HCT116 (cell line): ENCODE results near the gene SERP1. TPM values are rescaled to one million over a fixed set of nuclear protein-coding genes. Genes with fewer than 3 reads are reported as not detected.

Experiments
- ATAC-seq: fragments of 200-7000 bp; cut with Tn5 transposase; 2 replicates; pipeline ENCODE4 v1.9.1; 2020; ENCODE audit warnings: mild to moderate bottlenecking, moderate library complexity
- BruUV-seq: library from RNA; stranded (reverse); fragments of 400-500 nt; replicated peaks from 2 replicates; lab custom pipeline; 2021; lab: Mats Ljungman, UMichigan
- CTCF ChIA-PET: fragments of 300-600 bp; sonication (Branson Sonifier 250); formaldehyde crosslinking; loops from one replicate; lab custom pipeline; 2021; ENCODE audit warnings: antibody characterized with exemption; lab: Charles Lee
- POLR2A ChIA-PET: fragments of 300-600, 350-600 bp; sonication (Branson Sonifier 250); formaldehyde crosslinking; loops from one replicate; lab custom pipeline; 2021; ENCODE audit warnings: antibody characterized with exemption; lab: Charles Lee
- RAD21 ChIA-PET, 2 experiments: fragments of 300-600 bp; sonication (Branson Sonifier 250); formaldehyde crosslinking; loops; one replicate each; lab custom pipeline; 2023; ENCODE audit warnings: low total read pairs in 2 of 2; ENCODE audit not compliant: uncharacterized antibody in 2 of 2, unreplicated experiment in 2 of 2, low non-redundant PET in 1 of 2; lab: Charles Lee
- DNase-seq: peaks from one replicate; pipeline ENCODE4 v3.0.0-alpha.2; 2010; ENCODE audit warnings: low read depth, low spot score
- H2AFZ ChIP-seq: fragments of 200-600 bp; shearing (Covaris generic), sonication (generic); 2 replicates; pipeline ENCODE4 v1.6.1; 2017; ENCODE audit warnings: low read depth, mixed run types, mixed read lengths, antibody characterized with exemption, low read length; ENCODE audit not compliant: poor library complexity, severe bottlenecking
- H3K27ac ChIP-seq: 2 replicates; pipeline ENCODE4 v1.5.1; 2012; ENCODE audit warnings: low read depth, low read length
- H3K27me3 ChIP-seq: fragments of 200-600 bp; sonication (generic); 2 replicates; pipeline ENCODE4 v1.6.1; 2016; ENCODE audit warnings: mixed run types, low read length, mixed read lengths; ENCODE audit not compliant: insufficient read depth
- H3K36me3 ChIP-seq, 2 experiments: fragments of 200-500 bp in 1 of 2; fragments of 200-600 bp in 1 of 2; sonication (Bioruptor generic) in 1 of 2; sonication (generic) in 1 of 2; 2 replicates each; pipeline versions ENCODE4 v1.5.1 to v1.6.1; 2014 to 2016; ENCODE audit warnings: low read length in 2 of 2, inconsistent platforms in 1 of 2, mixed read lengths in 1 of 2, mixed run types in 1 of 2; ENCODE audit not compliant: insufficient read depth in 2 of 2, control insufficient read depth in 1 of 2
- H3K4me1 ChIP-seq, 2 experiments: fragments of 200-600 bp in 1 of 2; sonication (generic) in 1 of 2; 2 replicates each; pipeline versions ENCODE4 v1.5.1 to v1.6.1; 2012 to 2017; ENCODE audit warnings: low read length in 2 of 2, inconsistent platforms in 1 of 2, mild to moderate bottlenecking in 1 of 2, mixed read lengths in 1 of 2, mixed run types in 1 of 2, moderate library complexity in 1 of 2; ENCODE audit not compliant: insufficient read depth in 2 of 2, control insufficient read depth in 1 of 2
- H3K4me2 ChIP-seq: fragments of 200-600 bp; sonication (generic); 2 replicates; pipeline ENCODE4 v1.6.1; 2017; ENCODE audit warnings: mixed run types, low read length, mixed read lengths
- H3K4me3 ChIP-seq, 2 experiments: fragments of 200-600 bp in 1 of 2; sonication (generic) in 1 of 2; replicated peaks in 1 of 2; 2 replicates each; pipeline ENCODE4 v1.5.1; 2011 to 2016; ENCODE audit warnings: low read length in 2 of 2, control low read depth in 1 of 2, low read depth in 1 of 2, mild to moderate bottlenecking in 1 of 2, mixed read lengths in 1 of 2, mixed run types in 1 of 2
- H3K79me2 ChIP-seq: fragments of 200-600 bp; sonication (generic); 2 replicates; pipeline ENCODE4 v1.6.1; 2017; ENCODE audit warnings: mild to moderate bottlenecking, mixed run types, low read length, moderate library complexity, mixed read lengths; ENCODE audit not compliant: insufficient read depth
- H3K9ac ChIP-seq: fragments of 200-600 bp; sonication (generic); 2 replicates; pipeline ENCODE4 v1.6.1; 2016; ENCODE audit warnings: low read length, mixed read lengths
- H3K9me2 ChIP-seq: fragments of 200-600 bp; sonication (generic), shearing (Covaris generic); 2 replicates; pipeline ENCODE4 v1.6.1; 2017; ENCODE audit warnings: mixed run types, mild to moderate bottlenecking, moderate library complexity; ENCODE audit not compliant: insufficient read depth
- H3K9me3 ChIP-seq, 2 experiments: fragments of 200-500 bp in 1 of 2; fragments of 200-600 bp in 1 of 2; sonication (Bioruptor generic) in 1 of 2; sonication (generic) in 1 of 2; 2 replicates each; pipeline ENCODE4 v1.6.1; 2014 to 2017; ENCODE audit warnings: low read length in 2 of 2, mixed read lengths in 2 of 2, inconsistent platforms in 1 of 2, low read depth in 1 of 2, mild to moderate bottlenecking in 1 of 2, mixed run types in 1 of 2, moderate library complexity in 1 of 2; ENCODE audit not compliant: control insufficient read depth in 1 of 2, insufficient read depth in 1 of 2
- H4K20me1 ChIP-seq: fragments of 200-600 bp; sonication (generic), shearing (Covaris generic); 2 replicates; pipeline ENCODE4 v1.6.1; 2017; ENCODE audit warnings: mixed run types, mild to moderate bottlenecking, moderate library complexity; ENCODE audit not compliant: insufficient read depth
- CBX3 ChIP-seq: IDR thresholded peaks from 2 replicates; pipeline ENCODE4 v1.6.1; 2012; ENCODE audit warnings: low read depth
- ELF1 ChIP-seq: IDR thresholded peaks from 2 replicates; pipeline ENCODE4 v1.6.1; 2012; ENCODE audit warnings: low read depth, borderline replicate concordance
- EZH2 ChIP-seq: fragments of 200-600 bp; sonication (generic); IDR thresholded peaks from 2 replicates; pipeline ENCODE4 v1.6.1; 2017; ENCODE audit warnings: antibody characterized with exemption, mixed run types
- FOSL1 ChIP-seq: IDR thresholded peaks from 2 replicates; pipeline ENCODE4 v1.6.1; 2012; ENCODE audit warnings: low read depth
- RAD21 ChIP-seq: IDR thresholded peaks from 2 replicates; pipeline ENCODE4 v1.6.1; 2012; ENCODE audit warnings: low read depth, mild to moderate bottlenecking
- ZFX ChIP-seq: fragments of 450-650 bp; IDR thresholded peaks from 2 replicates; pipeline ENCODE4 v1.6.1; 2017
- ZNF274 ChIP-seq: fragments of 200-500 bp; sonication (Bioruptor generic); IDR thresholded peaks from 2 replicates; pipeline ENCODE4 v1.6.1; 2014; ENCODE audit warnings: mild to moderate bottlenecking, low read depth, low read length, inconsistent platforms
- intact Hi-C: fragments of 100-400 bp; cut with micrococcal nuclease; formaldehyde crosslinking; loops from 2 replicates; pipeline ENCODE4 v1.10.0; 2022
- total RNA-seq: library from RNA; stranded (reverse); gene quantifications from one replicate; pipeline ENCODE4 v1.2.1, GENCODE V29; 2021; ENCODE audit not compliant: unreplicated experiment
- TF ChIP-seq, protein P1 (sequence below): IDR thresholded peaks from 2 replicates; pipeline ENCODE4 v1.6.1; 2011; ENCODE audit warnings: mild to moderate bottlenecking, low read length, moderate library complexity; ENCODE audit not compliant: insufficient replicate concordance; ENCODE audit errors: extremely low read depth
- TF ChIP-seq, protein P2 (sequence below): IDR thresholded peaks from 2 replicates; pipeline ENCODE4 v1.6.1; 2012
- TF ChIP-seq, protein P3 (sequence below), 3 experiments: fragments of 200-600 bp in 1 of 3; sonication (generic) in 1 of 3; IDR thresholded peaks in 2 of 3; conservative IDR thresholded peaks in 1 of 3; 2 replicates each; pipeline ENCODE4 v1.5.1; 2012 to 2017; ENCODE audit warnings: low read depth in 2 of 3, low read length in 2 of 3, antibody characterized with exemption in 1 of 3, borderline replicate concordance in 1 of 3, control low read depth in 1 of 3, mild to moderate bottlenecking in 1 of 3, mixed read lengths in 1 of 3, mixed run types in 1 of 3, moderate library complexity in 1 of 3; ENCODE audit not compliant: insufficient read depth in 1 of 3
- TF ChIP-seq, protein P4 (sequence below): IDR thresholded peaks from 2 replicates; pipeline ENCODE4 v1.6.1; 2012; ENCODE audit warnings: low read depth

Gene SERP1
- total RNA-seq, 1 experiment from 2014 or later, result 69.1 TPM

DNA sequence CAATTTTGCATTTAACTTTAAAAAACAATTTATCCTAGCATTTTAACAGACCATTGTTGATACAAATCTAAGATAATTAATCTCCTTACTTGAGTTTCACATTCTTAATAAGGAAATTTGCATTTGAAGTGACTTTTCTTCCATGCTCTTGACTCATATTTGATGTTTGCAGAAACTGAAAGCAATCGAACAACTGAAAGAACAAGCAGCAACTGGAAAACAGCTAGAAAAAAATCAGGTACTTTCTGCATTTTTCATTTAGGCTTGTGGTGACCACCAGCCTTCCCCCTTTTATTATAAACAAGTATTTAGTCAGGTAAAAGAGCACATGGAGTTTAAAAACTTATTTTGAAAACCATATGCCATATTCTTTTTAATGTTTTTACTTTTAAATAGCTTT is 36.7 kb upstream of the SERP1 start:
- H3K4me2 ChIP-seq, result no peak overlapping the region
- ChIA-PET CTCF (no interaction called here), POLR2A (no interaction called here), RAD21 (no interaction called here)
- H3K27ac ChIP-seq, result no peak overlapping the region
- H2AFZ ChIP-seq, result no peak overlapping the region
- no peaks in the 10 kb centered on the region for H3K4me1 ChIP-seq
- 0 out of 2 replicates have a peak, but pooled peaks cover 8% of the 10 kb centered on the region for H4K20me1 ChIP-seq
- H3K36me3 ChIP-seq, result peaks cover 30 to 34% of the 10 kb centered on the region in 2 experiments; a peak in 3 of 4 replicates
- no peak overlapping the region for H3K9ac ChIP-seq
- TF ChIP-seq ZFX, result no peak
- no peak for TF ChIP-seq RAD21
- TF ChIP-seq, protein P1, sequence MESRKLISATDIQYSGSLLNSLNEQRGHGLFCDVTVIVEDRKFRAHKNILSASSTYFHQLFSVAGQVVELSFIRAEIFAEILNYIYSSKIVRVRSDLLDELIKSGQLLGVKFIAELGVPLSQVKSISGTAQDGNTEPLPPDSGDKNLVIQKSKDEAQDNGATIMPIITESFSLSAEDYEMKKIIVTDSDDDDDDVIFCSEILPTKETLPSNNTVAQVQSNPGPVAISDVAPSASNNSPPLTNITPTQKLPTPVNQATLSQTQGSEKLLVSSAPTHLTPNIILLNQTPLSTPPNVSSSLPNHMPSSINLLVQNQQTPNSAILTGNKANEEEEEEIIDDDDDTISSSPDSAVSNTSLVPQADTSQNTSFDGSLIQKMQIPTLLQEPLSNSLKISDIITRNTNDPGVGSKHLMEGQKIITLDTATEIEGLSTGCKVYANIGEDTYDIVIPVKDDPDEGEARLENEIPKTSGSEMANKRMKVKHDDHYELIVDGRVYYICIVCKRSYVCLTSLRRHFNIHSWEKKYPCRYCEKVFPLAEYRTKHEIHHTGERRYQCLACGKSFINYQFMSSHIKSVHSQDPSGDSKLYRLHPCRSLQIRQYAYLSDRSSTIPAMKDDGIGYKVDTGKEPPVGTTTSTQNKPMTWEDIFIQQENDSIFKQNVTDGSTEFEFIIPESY, result no peak
- no peak for TF ChIP-seq CBX3
- no peak for TF ChIP-seq ZNF274
- TF ChIP-seq FOSL1, result no peak
- no peak for TF ChIP-seq ELF1
- TF ChIP-seq, protein P2, sequence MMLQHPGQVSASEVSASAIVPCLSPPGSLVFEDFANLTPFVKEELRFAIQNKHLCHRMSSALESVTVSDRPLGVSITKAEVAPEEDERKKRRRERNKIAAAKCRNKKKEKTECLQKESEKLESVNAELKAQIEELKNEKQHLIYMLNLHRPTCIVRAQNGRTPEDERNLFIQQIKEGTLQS, result no peak
- TF ChIP-seq EZH2, result no peak
- TF ChIP-seq, protein P3, sequence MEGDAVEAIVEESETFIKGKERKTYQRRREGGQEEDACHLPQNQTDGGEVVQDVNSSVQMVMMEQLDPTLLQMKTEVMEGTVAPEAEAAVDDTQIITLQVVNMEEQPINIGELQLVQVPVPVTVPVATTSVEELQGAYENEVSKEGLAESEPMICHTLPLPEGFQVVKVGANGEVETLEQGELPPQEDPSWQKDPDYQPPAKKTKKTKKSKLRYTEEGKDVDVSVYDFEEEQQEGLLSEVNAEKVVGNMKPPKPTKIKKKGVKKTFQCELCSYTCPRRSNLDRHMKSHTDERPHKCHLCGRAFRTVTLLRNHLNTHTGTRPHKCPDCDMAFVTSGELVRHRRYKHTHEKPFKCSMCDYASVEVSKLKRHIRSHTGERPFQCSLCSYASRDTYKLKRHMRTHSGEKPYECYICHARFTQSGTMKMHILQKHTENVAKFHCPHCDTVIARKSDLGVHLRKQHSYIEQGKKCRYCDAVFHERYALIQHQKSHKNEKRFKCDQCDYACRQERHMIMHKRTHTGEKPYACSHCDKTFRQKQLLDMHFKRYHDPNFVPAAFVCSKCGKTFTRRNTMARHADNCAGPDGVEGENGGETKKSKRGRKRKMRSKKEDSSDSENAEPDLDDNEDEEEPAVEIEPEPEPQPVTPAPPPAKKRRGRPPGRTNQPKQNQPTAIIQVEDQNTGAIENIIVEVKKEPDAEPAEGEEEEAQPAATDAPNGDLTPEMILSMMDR (IDR thresholded peaks at IDR 0.05 in 2 of 3, conservative IDR thresholded peaks at IDR 0.05 in 1 of 3; ENCODE audit: borderline replicate concordance in 1 of 3, insufficient read depth in 1 of 3, low read depth in 2 of 3, low read length in 2 of 3), result no peak
- TF ChIP-seq, protein P4, sequence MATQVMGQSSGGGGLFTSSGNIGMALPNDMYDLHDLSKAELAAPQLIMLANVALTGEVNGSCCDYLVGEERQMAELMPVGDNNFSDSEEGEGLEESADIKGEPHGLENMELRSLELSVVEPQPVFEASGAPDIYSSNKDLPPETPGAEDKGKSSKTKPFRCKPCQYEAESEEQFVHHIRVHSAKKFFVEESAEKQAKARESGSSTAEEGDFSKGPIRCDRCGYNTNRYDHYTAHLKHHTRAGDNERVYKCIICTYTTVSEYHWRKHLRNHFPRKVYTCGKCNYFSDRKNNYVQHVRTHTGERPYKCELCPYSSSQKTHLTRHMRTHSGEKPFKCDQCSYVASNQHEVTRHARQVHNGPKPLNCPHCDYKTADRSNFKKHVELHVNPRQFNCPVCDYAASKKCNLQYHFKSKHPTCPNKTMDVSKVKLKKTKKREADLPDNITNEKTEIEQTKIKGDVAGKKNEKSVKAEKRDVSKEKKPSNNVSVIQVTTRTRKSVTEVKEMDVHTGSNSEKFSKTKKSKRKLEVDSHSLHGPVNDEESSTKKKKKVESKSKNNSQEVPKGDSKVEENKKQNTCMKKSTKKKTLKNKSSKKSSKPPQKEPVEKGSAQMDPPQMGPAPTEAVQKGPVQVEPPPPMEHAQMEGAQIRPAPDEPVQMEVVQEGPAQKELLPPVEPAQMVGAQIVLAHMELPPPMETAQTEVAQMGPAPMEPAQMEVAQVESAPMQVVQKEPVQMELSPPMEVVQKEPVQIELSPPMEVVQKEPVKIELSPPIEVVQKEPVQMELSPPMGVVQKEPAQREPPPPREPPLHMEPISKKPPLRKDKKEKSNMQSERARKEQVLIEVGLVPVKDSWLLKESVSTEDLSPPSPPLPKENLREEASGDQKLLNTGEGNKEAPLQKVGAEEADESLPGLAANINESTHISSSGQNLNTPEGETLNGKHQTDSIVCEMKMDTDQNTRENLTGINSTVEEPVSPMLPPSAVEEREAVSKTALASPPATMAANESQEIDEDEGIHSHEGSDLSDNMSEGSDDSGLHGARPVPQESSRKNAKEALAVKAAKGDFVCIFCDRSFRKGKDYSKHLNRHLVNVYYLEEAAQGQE, result no peak
- ATAC-seq, result no peak
- DNase-seq, result no peak
- no peak overlapping the region for H3K4me3 ChIP-seq
- no peaks in the 10 kb centered on the region for H3K9me3 ChIP-seq
- H3K79me2 ChIP-seq, result peaks cover 72% of the 10 kb centered on the region
- no peaks in the 10 kb centered on the region for H3K27me3 ChIP-seq
- BruUV-seq, result no TSS peak
- intact Hi-C loops, result no loop called here
- no peaks in the 10 kb centered on the region for H3K9me2 ChIP-seq
